H9 (cell line): Measurements from ENCODE around the gene LIMS2. TPM values are rescaled to one million over a fixed set of nuclear protein-coding genes. Genes with fewer than 3 reads are reported as not detected.

Experiments
- DNase-seq: peaks from one replicate; pipeline ENCODE4 v3.0.0-alpha.2; 2017
- H2AFZ ChIP-seq: one replicate; pipeline ENCODE4 v1.6.1; 2013; ENCODE audit warnings: mild to moderate bottlenecking, low read length, control low read depth, moderate library complexity
- H2AK5ac ChIP-seq: 2 replicates; pipeline ENCODE4 v1.6.1; 2013; ENCODE audit warnings: low read length, control low read depth, mixed read lengths; ENCODE audit not compliant: insufficient read length
- H2BK120ac ChIP-seq: one replicate; pipeline ENCODE4 v1.6.1; 2013; ENCODE audit warnings: low read depth, mild to moderate bottlenecking, low read length, control low read depth, inconsistent platforms; ENCODE audit not compliant: poor library complexity, severe bottlenecking
- H2BK12ac ChIP-seq: 2 replicates; pipeline ENCODE4 v1.6.1; 2013; ENCODE audit warnings: low read length, control low read depth, mixed read lengths, low read depth; ENCODE audit not compliant: insufficient read length
- H2BK15ac ChIP-seq: 2 replicates; pipeline ENCODE4 v1.6.1; 2013; ENCODE audit warnings: low read depth, low read length, control low read depth
- H2BK20ac ChIP-seq: one replicate; pipeline ENCODE4 v1.6.1; 2013; ENCODE audit warnings: low read depth, mild to moderate bottlenecking, low read length, control low read depth, inconsistent platforms; ENCODE audit not compliant: poor library complexity, severe bottlenecking
- H2BK5ac ChIP-seq: 2 replicates; pipeline ENCODE4 v1.6.1; 2013; ENCODE audit warnings: low read length, control low read depth, mixed read lengths; ENCODE audit not compliant: insufficient read length
- H3K14ac ChIP-seq: 2 replicates; pipeline ENCODE4 v1.6.1; 2013; ENCODE audit warnings: low read length, control low read depth; ENCODE audit not compliant: insufficient read depth
- H3K18ac ChIP-seq: 2 replicates; pipeline ENCODE4 v1.6.1; 2013; ENCODE audit warnings: low read depth, mild to moderate bottlenecking, mixed read lengths, low read length, control low read depth; ENCODE audit not compliant: insufficient read length
- H3K23ac ChIP-seq: 2 replicates; pipeline ENCODE4 v1.6.1; 2013; ENCODE audit warnings: low read length, control low read depth, mixed read lengths, low read depth; ENCODE audit not compliant: insufficient read length
- H3K23me2 ChIP-seq: 2 replicates; pipeline ENCODE4 v1.6.1; 2013; ENCODE audit warnings: low read depth, mild to moderate bottlenecking, mixed read lengths, low read length, control low read depth; ENCODE audit not compliant: insufficient read length, poor library complexity, severe bottlenecking
- H3K27ac ChIP-seq: 2 replicates; pipeline ENCODE4 v1.5.1; 2013; ENCODE audit warnings: low read length, control low read depth, mixed read lengths, low read depth; ENCODE audit not compliant: insufficient read length
- H3K27me3 ChIP-seq: 2 replicates; pipeline ENCODE4 v1.6.1; 2013; ENCODE audit warnings: low read length, control low read depth, inconsistent platforms; ENCODE audit not compliant: insufficient read depth
- H3K4ac ChIP-seq: 2 replicates; pipeline ENCODE4 v1.6.1; 2013; ENCODE audit warnings: low read depth, mild to moderate bottlenecking, control low read depth, inconsistent platforms, low read length, moderate library complexity
- H3K4me1 ChIP-seq: 2 replicates; pipeline ENCODE4 v1.6.1; 2013; ENCODE audit warnings: low read length, control low read depth, inconsistent platforms; ENCODE audit not compliant: insufficient read depth
- H3K4me2 ChIP-seq: 2 replicates; pipeline ENCODE4 v1.6.1; 2013; ENCODE audit warnings: low read length, control low read depth, mixed read lengths; ENCODE audit not compliant: insufficient read length, insufficient read depth
- H3K56ac ChIP-seq: 2 replicates; pipeline ENCODE4 v1.6.1; 2013; ENCODE audit warnings: low read depth, mild to moderate bottlenecking, mixed read lengths, low read length, control low read depth; ENCODE audit not compliant: insufficient read length
- H3K79me1 ChIP-seq: 2 replicates; pipeline ENCODE4 v1.6.1; 2013; ENCODE audit warnings: low read depth, mild to moderate bottlenecking, moderate library complexity, low read length, control low read depth, inconsistent platforms; ENCODE audit not compliant: insufficient read depth, poor library complexity, severe bottlenecking
- H3K79me2 ChIP-seq: 2 replicates; pipeline ENCODE4 v1.6.1; 2013; ENCODE audit warnings: low read length, control low read depth, inconsistent platforms; ENCODE audit not compliant: insufficient read depth
- H3K9ac ChIP-seq: 2 replicates; pipeline ENCODE4 v1.6.1; 2013; ENCODE audit warnings: low read length, control low read depth, mixed read lengths; ENCODE audit not compliant: insufficient read length; ENCODE audit errors: extremely low read depth
- H3K9me3 ChIP-seq: one replicate; pipeline ENCODE4 v1.6.1; 2013; ENCODE audit warnings: low read depth, low read length, inconsistent platforms; ENCODE audit not compliant: control insufficient read depth
- H3T11ph ChIP-seq: one replicate; pipeline ENCODE4 v1.6.1; 2013; ENCODE audit warnings: mild to moderate bottlenecking, low read length, control low read depth, inconsistent platforms
- H4K20me1 ChIP-seq: one replicate; pipeline ENCODE4 v1.6.1; 2013; ENCODE audit not compliant: control insufficient read depth, insufficient read length, insufficient read depth
- H4K5ac ChIP-seq: 2 replicates; pipeline ENCODE4 v1.6.1; 2013; ENCODE audit warnings: low read depth, mild to moderate bottlenecking, mixed read lengths, low read length, control low read depth; ENCODE audit not compliant: insufficient read length
- H4K8ac ChIP-seq: replicated peaks from 2 replicates; pipeline ENCODE4 v1.6.1; 2013; ENCODE audit warnings: low read length, control low read depth, mixed read lengths, low read depth; ENCODE audit not compliant: insufficient read length
- H4K91ac ChIP-seq: 2 replicates; pipeline ENCODE4 v1.6.1; 2013; ENCODE audit warnings: low read depth, mild to moderate bottlenecking, moderate library complexity, mixed read lengths, low read length, control low read depth; ENCODE audit not compliant: insufficient read length
- H3K27ac Mint-ChIP-seq, 3 experiments: 2 replicates in 2 of 3; 3 replicates in 1 of 3; pipeline ENCODE4 v1.8.0; 2020 to 2021; ENCODE audit warnings: mixed read lengths in 3 of 3, mild to moderate bottlenecking in 1 of 3, moderate library complexity in 1 of 3
- H3K27me3 Mint-ChIP-seq: 2 replicates; pipeline ENCODE4 v1.8.0; 2021; ENCODE audit warnings: low read depth, mild to moderate bottlenecking, moderate library complexity, mixed read lengths
- H3K36me3 Mint-ChIP-seq, 3 experiments: 2 replicates in 2 of 3; 3 replicates in 1 of 3; pipeline ENCODE4 v1.8.0; 2020 to 2021; ENCODE audit warnings: low read depth in 3 of 3, mixed read lengths in 3 of 3; ENCODE audit not compliant: insufficient read depth in 1 of 3
- H3K4me1 Mint-ChIP-seq, 2 experiments: 2 replicates each; pipeline ENCODE4 v1.8.0; 2020; ENCODE audit warnings: mixed read lengths in 2 of 2
- H3K4me3 Mint-ChIP-seq, 2 experiments: 2 replicates in 1 of 2; 3 replicates in 1 of 2; pipeline ENCODE4 v1.8.0; 2020 to 2021; ENCODE audit warnings: mild to moderate bottlenecking in 2 of 2, mixed read lengths in 2 of 2, moderate library complexity in 1 of 2
- H3K9me3 Mint-ChIP-seq, 2 experiments: 2 replicates in 1 of 2; 3 replicates in 1 of 2; pipeline ENCODE4 v1.8.0; 2020; ENCODE audit warnings: mild to moderate bottlenecking in 2 of 2, mixed read lengths in 2 of 2, moderate library complexity in 1 of 2
- CTCF ChIP-seq: fragments of 200-600 bp; sonication (generic); conservative IDR thresholded peaks from 3 replicates; pipeline ENCODE4 v1.8.0; 2021; ENCODE audit warnings: antibody characterized with exemption, mild to moderate bottlenecking
- WGBS: extraction: QIAGEN DNeasy Blood & Tissue Kit; methylation state at CpG from one replicate; pipeline ENCODE4 v1.1.7; 2013; ENCODE audit warnings: missing lambda C conversion rate, low lambda C conversion rate, mixed read lengths; ENCODE audit not compliant: insufficient read length; ENCODE audit errors: extremely low coverage; 5-methylcytosine and 5-hydroxymethylcytosine counted together
- total RNA-seq: library from RNA; stranded (reverse); gene quantifications from 2 replicates; pipeline ENCODE4 v1.2.1, GENCODE V29; 2021

Gene LIMS2
- total RNA-seq, 1 experiment from 2014 or later: 5.9 TPM

GRCh38 chr2:127702395-127703009, 27.2 kb upstream of the LIMS2 start:
- H3K4me3 Mint-ChIP-seq: peak overlapping the region; percentile 69 to 78

More at GRCh38 chr2:127702395-127703009, 27.2 kb upstream of the LIMS2 start:
- Histone ChIP-seq H3K4ac (no peak overlapping the region), H3K79me2 (peaks cover 3% of the 10 kb centered on the region; the same call in 1 of the 2 replicates), H3K18ac (no peak overlapping the region), H3K4me1 (peaks cover 5% of the 10 kb centered on the region; the same call in 1 of the 2 replicates), H3K56ac (no peak overlapping the region), H2AK5ac (no peak overlapping the region), H4K91ac (no peak overlapping the region), H3K9me3 (no peaks in the 10 kb centered on the region), H3K4me2 (peak overlapping the region; percentile 66), H3K23me2 (peaks cover 5% of the 10 kb centered on the region), H2BK20ac (no peak overlapping the region), H2BK15ac (no peak overlapping the region), H2AFZ (no peak overlapping the region), H3K27me3 (no peaks in the 10 kb centered on the region), H3T11ph (no peak overlapping the region), H4K8ac (no peak overlapping the region), H2BK12ac (no peak overlapping the region), H2BK120ac (no peak overlapping the region), H4K5ac (no peak overlapping the region), H3K27ac (no peak overlapping the region), H3K14ac (0 out of 2 replicates have a peak overlapping the region, but pooled peaks have one; percentile 6), H3K9ac (peak overlapping the region; percentile 64), H4K20me1 (no peaks in the 10 kb centered on the region), H2BK5ac (no peak overlapping the region), H3K79me1 (no peaks in the 10 kb centered on the region), H3K23ac (no peak overlapping the region)
- Mint-ChIP-seq H3K9me3 (peaks cover 0 to 4% of the 10 kb centered on the region in 2 experiments; a peak in 1 of 5 replicates), H3K27me3 (peaks cover 14% of the 10 kb centered on the region), H3K4me1 (peaks cover 18 to 24% of the 10 kb centered on the region in 2 experiments), H3K36me3 (peaks cover 0 to 39% (median 37%) of the 10 kb centered on the region in 3 experiments; a peak in 6 of 7 replicates), H3K27ac (peak overlapping the region in 2 of 3 experiments; percentile 69 to 81; a peak in 3 of 7 replicates)
- no peak for DNase-seq
- TF ChIP-seq CTCF: no peak
- no CpG with 5 or more reads among the region's 19 CpGs for WGBS
